Hepatocyte (in vitro differentiated cells): ENCODE data around the gene CBX7.

Source experiments
- EZH2phosphoT487 ChIP-seq: fragments of 200-600 bp; sonication (generic); IDR thresholded peaks from one replicate; pipeline ENCODE4 v1.6.1; 2018; ENCODE audit warnings: antibody characterized with exemption, mild to moderate bottlenecking, low read depth, moderate library complexity; ENCODE audit not compliant: unreplicated experiment, severe bottlenecking
- TF ChIP-seq, protein P1 (sequence below): fragments of 200-600 bp; sonication (generic); IDR thresholded peaks from 2 replicates; pipeline ENCODE4 v1.5.1; 2016; ENCODE audit warnings: antibody characterized with exemption, mild to moderate bottlenecking; ENCODE audit not compliant: poor library complexity

GRCh38 chr22:39135092-39135896 is 17.2 kb downstream of the CBX7 start:
- TF ChIP-seq, protein P1, sequence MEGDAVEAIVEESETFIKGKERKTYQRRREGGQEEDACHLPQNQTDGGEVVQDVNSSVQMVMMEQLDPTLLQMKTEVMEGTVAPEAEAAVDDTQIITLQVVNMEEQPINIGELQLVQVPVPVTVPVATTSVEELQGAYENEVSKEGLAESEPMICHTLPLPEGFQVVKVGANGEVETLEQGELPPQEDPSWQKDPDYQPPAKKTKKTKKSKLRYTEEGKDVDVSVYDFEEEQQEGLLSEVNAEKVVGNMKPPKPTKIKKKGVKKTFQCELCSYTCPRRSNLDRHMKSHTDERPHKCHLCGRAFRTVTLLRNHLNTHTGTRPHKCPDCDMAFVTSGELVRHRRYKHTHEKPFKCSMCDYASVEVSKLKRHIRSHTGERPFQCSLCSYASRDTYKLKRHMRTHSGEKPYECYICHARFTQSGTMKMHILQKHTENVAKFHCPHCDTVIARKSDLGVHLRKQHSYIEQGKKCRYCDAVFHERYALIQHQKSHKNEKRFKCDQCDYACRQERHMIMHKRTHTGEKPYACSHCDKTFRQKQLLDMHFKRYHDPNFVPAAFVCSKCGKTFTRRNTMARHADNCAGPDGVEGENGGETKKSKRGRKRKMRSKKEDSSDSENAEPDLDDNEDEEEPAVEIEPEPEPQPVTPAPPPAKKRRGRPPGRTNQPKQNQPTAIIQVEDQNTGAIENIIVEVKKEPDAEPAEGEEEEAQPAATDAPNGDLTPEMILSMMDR, result peak; percentile 58
- no peak for TF ChIP-seq EZH2phosphoT487
